Spleen (tissue), 11 donors: ENCODE data around the gene ZNF687. TPM values are rescaled to one million over a fixed set of nuclear protein-coding genes. Genes with fewer than 3 reads are reported as not detected.

Experiments
- DNase-seq: peaks from one replicate; pipeline ENCODE4 v3.0.0-alpha.2; 2020
- H3K27ac ChIP-seq, 8 donors: fragments of 200-600 bp; sonication (generic) in 7 of 8; 1 replicate in 4 of 8; 2 replicates in 4 of 8; pipeline versions ENCODE4 v1.5.0 to v1.8.0; 2016 to 2021; ENCODE audit warnings: inconsistent platforms in 4 of 8, mild to moderate bottlenecking in 4 of 8, moderate library complexity in 1 of 8
- H3K27me3 ChIP-seq, 7 donors: fragments of 200-600 bp; sonication (generic) in 6 of 7; replicated peaks in 1 of 7; 1 replicate in 4 of 7; 2 replicates in 3 of 7; pipeline versions ENCODE4 v1.5.0 to v1.8.0; 2016 to 2021; ENCODE audit warnings: inconsistent platforms in 3 of 7, mild to moderate bottlenecking in 1 of 7
- H3K36me3 ChIP-seq, 6 donors: fragments of 200-600 bp; sonication (generic) in 5 of 6; 1 replicate in 4 of 6; 2 replicates in 2 of 6; pipeline versions ENCODE4 v1.5.0 to v1.8.0; 2016 to 2021; ENCODE audit warnings: inconsistent platforms in 2 of 6
- H3K4me1 ChIP-seq, 6 donors: fragments of 200-600 bp; sonication (generic) in 5 of 6; 1 replicate in 3 of 6; 2 replicates in 3 of 6; pipeline versions ENCODE4 v1.5.0 to v1.8.0; 2016 to 2021; ENCODE audit warnings: inconsistent platforms in 3 of 6
- H3K4me3 ChIP-seq, 8 donors: fragments of 200-600 bp; sonication (generic) in 7 of 8; 1 replicate in 4 of 8; 2 replicates in 4 of 8; pipeline versions ENCODE4 v1.5.0 to v1.8.0; 2016 to 2021; ENCODE audit warnings: inconsistent platforms in 4 of 8, mild to moderate bottlenecking in 4 of 8, moderate library complexity in 2 of 8
- H3K9me3 ChIP-seq, 8 donors: fragments of 200-600 bp; sonication (generic) in 7 of 8; 1 replicate in 4 of 8; 2 replicates in 4 of 8; pipeline versions ENCODE4 v1.5.0 to v1.8.0; 2016 to 2021; ENCODE audit warnings: inconsistent platforms in 4 of 8
- CTCF ChIP-seq, 11 experiments: fragments of 200-600 bp in 7 of 11; fragments of 450-650 bp in 4 of 11; sonication (generic) in 4 of 11; IDR thresholded peaks in 8 of 11; conservative IDR thresholded peaks in 3 of 11; 1 replicate in 7 of 11; 2 replicates in 4 of 11; pipeline versions ENCODE4 v1.4.0 to v1.8.0; 2016 to 2021; ENCODE audit warnings: antibody characterized with exemption in 11 of 11, inconsistent platforms in 4 of 11, mild to moderate bottlenecking in 1 of 11
- POLR2A ChIP-seq, 3 donors: fragments of 450-650 bp; IDR thresholded peaks; one replicate each; pipeline ENCODE4 v1.5.1; 2017; ENCODE audit warnings: antibody characterized with exemption in 3 of 3, mild to moderate bottlenecking in 1 of 3
- POLR2AphosphoS5 ChIP-seq, 3 donors: sonication (generic); formaldehyde crosslinking; IDR thresholded peaks; one replicate each; pipeline ENCODE4 v1.5.1; 2017; ENCODE audit warnings: antibody characterized with exemption in 3 of 3
- WGBS, 5 donors: extraction: QIAGEN DNeasy Blood & Tissue Kit in 3 of 5; methylation state at CpG; one replicate each; pipeline versions ENCODE4 v1.1.5 to v1.1.7; 2013 to 2018; 5-methylcytosine and 5-hydroxymethylcytosine counted together
- intact Hi-C: fragments of 100-400 bp; cut with DNase I; formaldehyde crosslinking; loops from one replicate; pipeline ENCODE4 v1.15.0; 2023; ENCODE audit warnings: low total_unique reads
- polyA plus RNA-seq, 3 donors: library from polyadenylated mRNA; stranded (reverse); fragments of 200-250 nt; gene quantifications; one replicate each; pipeline ENCODE4 v1.2.1, GENCODE V29; 2013
- total RNA-seq, 7 donors: library from RNA; depleted of rRNA in 3 of 7; stranded (reverse); fragments of >200 nt in 3 of 7; fragmentation: NEBNext Ultra II Directional in 4 of 7; extraction: Animal tissue kit (Norgen Biotek cat#: 25700) in 4 of 7; gene quantifications; one replicate each; pipeline versions ENCODE4 v1.1.0 to v1.2.1, GENCODE V29; 2016 to 2021
- donor health status: healthy with polysubstance abuse.
- donor health status: DM: no; HTN: no; CAD: no; lungs with moderate emphysema.
- donor health status: DM: no; HTN: no; CAD: no.
- donor health status: Bipolar disorder and iron deficiency.
- donor health status: healthy.
- donor health status: DM: no; HTN: no; CAD: no.
- donor health status: DM: yes; HTN: yes; CAD: no.

Gene ZNF687
- total and polyA plus RNA-seq, 10 donors, result 9.1 to 46.6 (median 30.4) TPM

- H3K36me3 ChIP-seq, result peaks cover 0 to 57% (median 46%) of the 10 kb centered on the region in 6 donors
- no peak for TF ChIP-seq POLR2A (IDR thresholded peaks at IDR 0.05)
- TF ChIP-seq CTCF (IDR thresholded peaks at IDR 0.05 in 8 of 11, conservative IDR thresholded peaks at IDR 0.05 in 3 of 11), result no peak
- TF ChIP-seq POLR2AphosphoS5 (IDR thresholded peaks at IDR 0.05), result no peak
- DNase-seq, result no peak
- H3K4me1 ChIP-seq, result peaks cover 20 to 78% (median 50%) of the 10 kb centered on the region in 6 donors
- H3K4me3 ChIP-seq, result peak overlapping the region in 2 of 8 donors; percentile 86 to 88
- intact Hi-C loops, result no loop called here
- peak overlapping the region in 4 of 8 donors; percentile 14 to 98 (median 94) for H3K27ac ChIP-seq
- no peaks in the 10 kb centered on the region for H3K27me3 ChIP-seq
- no peaks in the 10 kb centered on the region for H3K9me3 ChIP-seq
- 67 to 79% (median 75%) methylated on average over 7 of the region's 7 CpGs for WGBS, 5 donors
Observed at GRCh38 chr1:151325231-151325630, 43.1 kb downstream of the ZNF687 start.

DNA sequence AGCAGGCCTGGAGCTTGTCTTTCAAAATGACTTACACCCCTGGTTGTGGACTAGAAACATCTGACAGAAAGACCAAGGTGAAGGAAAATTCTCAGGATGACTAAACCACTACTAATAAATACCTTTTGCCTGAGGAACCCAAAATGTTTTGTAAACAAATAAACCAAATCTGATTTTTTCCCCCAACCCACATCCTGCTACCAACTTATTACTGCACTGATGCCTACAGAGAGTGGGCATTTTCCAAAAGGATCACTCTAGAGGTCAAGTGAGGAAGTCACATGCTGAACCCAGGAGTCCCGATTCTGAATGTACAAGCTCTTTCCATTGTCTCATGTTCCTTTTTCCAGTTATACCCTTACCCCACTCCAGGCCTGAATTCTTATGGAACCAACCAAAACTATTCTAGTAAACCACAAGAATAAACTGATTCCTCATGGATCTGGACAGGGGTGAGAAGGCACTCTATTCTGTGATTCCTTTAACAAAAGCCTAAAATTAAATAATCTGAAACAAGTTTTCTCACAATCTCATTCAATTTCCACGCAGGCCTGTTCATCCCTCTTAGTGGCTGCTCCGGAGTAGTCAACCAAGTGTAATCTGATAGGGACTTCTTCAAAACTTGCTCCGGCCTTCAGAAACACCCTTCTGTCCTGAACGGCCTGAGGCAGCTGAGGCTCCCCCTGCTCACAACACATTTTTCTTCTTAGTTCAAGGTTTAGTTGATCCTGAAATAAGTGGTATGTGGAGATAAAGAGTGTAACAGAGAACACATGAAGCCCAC, 43.7 kb downstream of the ZNF687 start:
- peaks cover 20 to 73% (median 50%) of the 10 kb centered on the region in 6 donors for H3K4me1 ChIP-seq
- no peaks in the 10 kb centered on the region for H3K27me3 ChIP-seq
- TF ChIP-seq POLR2A (IDR thresholded peaks at IDR 0.05) (no peak), CTCF (IDR thresholded peaks at IDR 0.05 in 8 of 11, conservative IDR thresholded peaks at IDR 0.05 in 3 of 11) (no peak)
- intact Hi-C loops, result no loop called here
- H3K27ac ChIP-seq, result peak overlapping the region in 7 of 8 donors; percentile 92 to 98 (median 96)
- peak overlapping the region in 7 of 8 donors; percentile 75 to 90 (median 85) for H3K4me3 ChIP-seq
- H3K36me3 ChIP-seq, result peaks cover 0 to 51% (median 40%) of the 10 kb centered on the region in 6 donors
- DNase-seq, result no peak
- no peaks in the 10 kb centered on the region for H3K9me3 ChIP-seq
- 39 to 69% (median 54%) methylated on average over 5 of the region's 5 CpGs for WGBS, 5 donors

GRCh38 chr1:151326619-151327222, 44.6 kb downstream of the ZNF687 start:
- whole genome bisulfite sequencing, 5 donors, result 2 to 5% (median 3%) methylated on average over 9 to 12 of the region's 12 CpGs
- peak overlapping the region; percentile 81 to 98 (median 96) for H3K27ac ChIP-seq
- TF ChIP-seq POLR2A (IDR thresholded peaks at IDR 0.05), result no peak
- TF ChIP-seq POLR2AphosphoS5 (IDR thresholded peaks at IDR 0.05), result peak in 1 of 3 donors; percentile 34
- no peak for TF ChIP-seq CTCF (IDR thresholded peaks at IDR 0.05 in 8 of 11, conservative IDR thresholded peaks at IDR 0.05 in 3 of 11)
- intact Hi-C loops, result no loop called here
- H3K4me3 ChIP-seq, result peak overlapping the region; percentile 72 to 90 (median 84)
- peaks cover 20 to 64% (median 50%) of the 10 kb centered on the region in 6 donors for H3K4me1 ChIP-seq
- no peaks in the 10 kb centered on the region for H3K27me3 ChIP-seq
- H3K9me3 ChIP-seq, result no peaks in the 10 kb centered on the region
- no peak for DNase-seq
- H3K36me3 ChIP-seq, result peaks cover 0 to 43% (median 33%) of the 10 kb centered on the region in 6 donors
